A549 (cell line): ENCODE measurements around the gene PALLD.

ENCODE experiments used
- CBX8 ChIP-seq: fragments of 200-600 bp; sonication (generic); IDR thresholded peaks from 2 replicates; pipeline ENCODE4 v1.6.1; 2016
- CHD2 ChIP-seq: fragments of 150-350 bp; IDR thresholded peaks from 2 replicates; pipeline ENCODE4 v1.6.1; 2014; ENCODE audit warnings: low read length; ENCODE audit not compliant: partially characterized antibody
- ESRRA ChIP-seq: fragments of 150-350 bp; IDR thresholded peaks from 2 replicates; pipeline ENCODE4 v1.6.1; 2014; ENCODE audit warnings: mild to moderate bottlenecking, low read length, borderline replicate concordance
- JUNB ChIP-seq: fragments of >200 bp; sonication (Bioruptor Twin); formaldehyde crosslinking; IDR thresholded peaks from 2 replicates; pipeline ENCODE4 v1.6.1; 2016
- KDM1A ChIP-seq: fragments of 200-600 bp; sonication (generic); IDR thresholded peaks from 2 replicates; pipeline ENCODE4 v1.6.1; 2016; ENCODE audit warnings: low read depth, mild to moderate bottlenecking
- SREBF2 ChIP-seq: fragments of 450-650 bp; IDR thresholded peaks from 2 replicates; pipeline ENCODE4 v1.6.1; 2014; ENCODE audit warnings: mild to moderate bottlenecking, moderate library complexity
- TF ChIP-seq, protein P1 (sequence below): IDR thresholded peaks from 2 replicates; pipeline ENCODE4 v1.6.1; 2012
- TF ChIP-seq, protein P2 (sequence below): fragments of >200 bp; sonication (Bioruptor Twin); formaldehyde crosslinking; IDR thresholded peaks from 3 replicates; pipeline ENCODE4 v1.5.1; 2016
- TF ChIP-seq, protein P3 (sequence below): fragments of 150-350 bp; IDR thresholded peaks from 2 replicates; pipeline ENCODE4 v1.6.1; 2014; ENCODE audit warnings: low read depth, mild to moderate bottlenecking, low read length

DNA sequence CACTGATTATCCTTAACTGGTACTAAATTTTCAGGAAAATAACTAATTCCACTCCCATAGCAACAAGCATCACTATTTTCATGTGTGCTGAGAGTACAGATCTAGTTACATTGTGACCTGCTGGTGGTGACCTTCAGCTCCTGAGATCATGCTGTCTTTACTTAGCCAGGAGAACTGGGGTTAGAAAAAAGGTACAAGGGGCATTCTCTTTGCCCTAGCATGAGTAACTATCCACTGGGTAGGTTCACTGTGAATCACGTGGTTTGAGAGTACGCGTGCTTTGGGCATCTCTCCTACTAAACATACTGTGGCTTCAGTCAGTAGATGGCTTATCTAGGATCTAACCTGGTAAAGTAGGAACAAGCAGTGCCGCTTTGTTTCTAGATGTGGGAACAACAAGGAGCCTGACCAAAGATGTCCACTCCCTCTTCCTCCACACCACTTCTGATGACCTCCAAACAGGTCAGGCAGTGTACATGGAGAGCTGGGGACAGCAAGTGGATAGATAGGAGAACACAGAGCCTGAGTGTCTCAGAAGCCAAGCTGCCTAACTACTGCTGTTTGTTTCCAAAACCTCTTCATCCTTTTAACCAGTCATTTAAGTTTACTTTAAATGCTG, 423.0 kb downstream of the PALLD start:
- TF ChIP-seq JUNB (no peak), KDM1A (no peak), ESRRA (no peak), SREBF2 (no peak), CHD2 (no peak), CBX8 (no peak)
- TF ChIP-seq, protein P1, sequence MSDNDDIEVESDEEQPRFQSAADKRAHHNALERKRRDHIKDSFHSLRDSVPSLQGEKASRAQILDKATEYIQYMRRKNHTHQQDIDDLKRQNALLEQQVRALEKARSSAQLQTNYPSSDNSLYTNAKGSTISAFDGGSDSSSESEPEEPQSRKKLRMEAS, result no peak
- TF ChIP-seq, protein P2, sequence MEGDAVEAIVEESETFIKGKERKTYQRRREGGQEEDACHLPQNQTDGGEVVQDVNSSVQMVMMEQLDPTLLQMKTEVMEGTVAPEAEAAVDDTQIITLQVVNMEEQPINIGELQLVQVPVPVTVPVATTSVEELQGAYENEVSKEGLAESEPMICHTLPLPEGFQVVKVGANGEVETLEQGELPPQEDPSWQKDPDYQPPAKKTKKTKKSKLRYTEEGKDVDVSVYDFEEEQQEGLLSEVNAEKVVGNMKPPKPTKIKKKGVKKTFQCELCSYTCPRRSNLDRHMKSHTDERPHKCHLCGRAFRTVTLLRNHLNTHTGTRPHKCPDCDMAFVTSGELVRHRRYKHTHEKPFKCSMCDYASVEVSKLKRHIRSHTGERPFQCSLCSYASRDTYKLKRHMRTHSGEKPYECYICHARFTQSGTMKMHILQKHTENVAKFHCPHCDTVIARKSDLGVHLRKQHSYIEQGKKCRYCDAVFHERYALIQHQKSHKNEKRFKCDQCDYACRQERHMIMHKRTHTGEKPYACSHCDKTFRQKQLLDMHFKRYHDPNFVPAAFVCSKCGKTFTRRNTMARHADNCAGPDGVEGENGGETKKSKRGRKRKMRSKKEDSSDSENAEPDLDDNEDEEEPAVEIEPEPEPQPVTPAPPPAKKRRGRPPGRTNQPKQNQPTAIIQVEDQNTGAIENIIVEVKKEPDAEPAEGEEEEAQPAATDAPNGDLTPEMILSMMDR, result no peak
- TF ChIP-seq, protein P3, sequence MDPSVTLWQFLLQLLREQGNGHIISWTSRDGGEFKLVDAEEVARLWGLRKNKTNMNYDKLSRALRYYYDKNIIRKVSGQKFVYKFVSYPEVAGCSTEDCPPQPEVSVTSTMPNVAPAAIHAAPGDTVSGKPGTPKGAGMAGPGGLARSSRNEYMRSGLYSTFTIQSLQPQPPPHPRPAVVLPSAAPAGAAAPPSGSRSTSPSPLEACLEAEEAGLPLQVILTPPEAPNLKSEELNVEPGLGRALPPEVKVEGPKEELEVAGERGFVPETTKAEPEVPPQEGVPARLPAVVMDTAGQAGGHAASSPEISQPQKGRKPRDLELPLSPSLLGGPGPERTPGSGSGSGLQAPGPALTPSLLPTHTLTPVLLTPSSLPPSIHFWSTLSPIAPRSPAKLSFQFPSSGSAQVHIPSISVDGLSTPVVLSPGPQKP, result no peak
